ENCODE results near the gene CASP2. TPM values are rescaled to one million over a fixed set of nuclear protein-coding genes. Genes with fewer than 3 reads are reported as not detected.

Gene CASP2
- total and polyA plus RNA-seq, 4 donors, result 3.4 to 11.3 (median 4.1) TPM

DNA sequence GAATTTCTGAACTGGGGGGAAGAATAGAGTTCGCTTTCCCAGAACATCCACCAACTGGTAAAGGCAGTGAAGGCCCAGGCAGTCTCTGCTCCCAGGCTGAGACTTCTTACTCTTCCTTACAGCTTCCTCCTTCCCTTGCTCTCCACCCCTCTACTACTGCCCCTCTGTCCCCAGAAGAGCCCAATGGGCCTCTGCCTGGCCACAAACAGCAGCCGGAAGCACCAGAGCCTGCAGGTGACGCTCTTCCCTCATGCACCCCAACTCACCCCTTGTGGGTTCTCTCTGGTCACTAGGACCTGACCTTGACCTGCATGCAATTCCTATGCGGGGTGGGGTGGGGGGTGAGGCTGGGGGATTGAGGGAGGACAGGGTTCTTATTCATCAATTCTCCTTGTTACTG, 57.9 kb downstream of the CASP2 start:
- Histone ChIP-seq H3K36me3 (ENCODE audit: control insufficient read depth in 4 of 4, insufficient read depth in 3 of 4, low read depth in 1 of 4, low read length in 3 of 4) (no peaks in the 10 kb centered on the region), H3K27ac (ENCODE audit: low read depth in 1 of 2, low read length in 2 of 2) (no peak overlapping the region), H3K4me1 (ENCODE audit: control insufficient read depth in 4 of 4, insufficient read depth in 4 of 4, low read length in 3 of 4) (no peaks in the 10 kb centered on the region), H3K9me3 (ENCODE audit: control insufficient read depth in 4 of 4, low read length in 3 of 4) (no peaks in the 10 kb centered on the region), H3K9ac (ENCODE audit: low read depth in 1 of 2, low read length in 2 of 2) (no peak overlapping the region), H3K27me3 (ENCODE audit: control insufficient read depth in 4 of 4, insufficient read depth in 4 of 4, low read length in 3 of 4) (no peaks in the 10 kb centered on the region), H3K4me3 (ENCODE audit: low read depth in 1 of 3, low read length in 3 of 3) (no peak overlapping the region)
- 88% methylated on average over 4 of the region's 4 CpGs for WGBS
- TF ChIP-seq REST (IDR thresholded peaks at IDR 0.05) (no peak), HNF4G (IDR thresholded peaks at IDR 0.05) (no peak), ATF3 (IDR thresholded peaks at IDR 0.05) (no peak), GABPA (IDR thresholded peaks at IDR 0.05 in 1 of 2, conservative IDR thresholded peaks at IDR 0.05 in 1 of 2) (no peak)
- no peak for DNase-seq (ENCODE audit: low spot score)

GRCh38 chr7:143347950-143348349, 59.8 kb downstream of the CASP2 start:
- Histone ChIP-seq H3K9ac (ENCODE audit: low read depth in 1 of 2, low read length in 2 of 2) (no peak overlapping the region), H3K4me1 (ENCODE audit: control insufficient read depth in 4 of 4, insufficient read depth in 4 of 4, low read length in 3 of 4) (peaks cover 6 to 9% (median 8%) of the 10 kb centered on the region in 4 donors), H3K4me3 (ENCODE audit: low read depth in 1 of 3, low read length in 3 of 3) (no peak overlapping the region), H3K27me3 (ENCODE audit: control insufficient read depth in 4 of 4, insufficient read depth in 4 of 4, low read length in 3 of 4) (no peaks in the 10 kb centered on the region), H3K36me3 (ENCODE audit: control insufficient read depth in 4 of 4, insufficient read depth in 3 of 4, low read depth in 1 of 4, low read length in 3 of 4) (no peaks in the 10 kb centered on the region), H3K9me3 (ENCODE audit: control insufficient read depth in 4 of 4, low read length in 3 of 4) (no peaks in the 10 kb centered on the region), H3K27ac (ENCODE audit: low read depth in 1 of 2, low read length in 2 of 2) (no peak overlapping the region)
- no peak for DNase-seq (ENCODE audit: low spot score)
- WGBS, result 71% methylated on average over 5 of the region's 5 CpGs
- TF ChIP-seq ZBTB33 (IDR thresholded peaks at IDR 0.05) (no peak), YY1 (IDR thresholded peaks at IDR 0.05) (no peak), HNF4A (conservative IDR thresholded peaks at IDR 0.05) (no peak), ATF3 (IDR thresholded peaks at IDR 0.05) (no peak), JUND (IDR thresholded peaks at IDR 0.05) (no peak), SP1 (IDR thresholded peaks at IDR 0.05) (no peak), NR2F2 (IDR thresholded peaks at IDR 0.05) (no peak), REST (IDR thresholded peaks at IDR 0.05) (no peak), FOXA2 (IDR thresholded peaks at IDR 0.05) (no peak), HNF4G (IDR thresholded peaks at IDR 0.05) (no peak), RXRA (IDR thresholded peaks at IDR 0.05) (no peak), EGR1 (IDR thresholded peaks at IDR 0.05; ENCODE audit: low read depth in 2 of 2) (no peak), FOXA1 (IDR thresholded peaks at IDR 0.05) (no peak), RAD21 (IDR thresholded peaks at IDR 0.05) (no peak)
- TF ChIP-seq, protein P1, sequence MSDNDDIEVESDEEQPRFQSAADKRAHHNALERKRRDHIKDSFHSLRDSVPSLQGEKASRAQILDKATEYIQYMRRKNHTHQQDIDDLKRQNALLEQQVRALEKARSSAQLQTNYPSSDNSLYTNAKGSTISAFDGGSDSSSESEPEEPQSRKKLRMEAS (IDR thresholded peaks at IDR 0.05), result no peak
- TF ChIP-seq, protein P2, sequence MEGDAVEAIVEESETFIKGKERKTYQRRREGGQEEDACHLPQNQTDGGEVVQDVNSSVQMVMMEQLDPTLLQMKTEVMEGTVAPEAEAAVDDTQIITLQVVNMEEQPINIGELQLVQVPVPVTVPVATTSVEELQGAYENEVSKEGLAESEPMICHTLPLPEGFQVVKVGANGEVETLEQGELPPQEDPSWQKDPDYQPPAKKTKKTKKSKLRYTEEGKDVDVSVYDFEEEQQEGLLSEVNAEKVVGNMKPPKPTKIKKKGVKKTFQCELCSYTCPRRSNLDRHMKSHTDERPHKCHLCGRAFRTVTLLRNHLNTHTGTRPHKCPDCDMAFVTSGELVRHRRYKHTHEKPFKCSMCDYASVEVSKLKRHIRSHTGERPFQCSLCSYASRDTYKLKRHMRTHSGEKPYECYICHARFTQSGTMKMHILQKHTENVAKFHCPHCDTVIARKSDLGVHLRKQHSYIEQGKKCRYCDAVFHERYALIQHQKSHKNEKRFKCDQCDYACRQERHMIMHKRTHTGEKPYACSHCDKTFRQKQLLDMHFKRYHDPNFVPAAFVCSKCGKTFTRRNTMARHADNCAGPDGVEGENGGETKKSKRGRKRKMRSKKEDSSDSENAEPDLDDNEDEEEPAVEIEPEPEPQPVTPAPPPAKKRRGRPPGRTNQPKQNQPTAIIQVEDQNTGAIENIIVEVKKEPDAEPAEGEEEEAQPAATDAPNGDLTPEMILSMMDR (IDR thresholded peaks at IDR 0.05; ENCODE audit: low read depth, low read length, missing input control), result no peak

Data from liver (tissue), 9 donors.